Measurements from ENCODE around the gene STIMATE. TPM values are rescaled to one million over a fixed set of nuclear protein-coding genes. Genes with fewer than 3 reads are reported as not detected.

STIMATE gene
- total RNA-seq, 4 donors from 2014 or later, result 15.0 to 22.1 (median 18.7) TPM

DNA sequence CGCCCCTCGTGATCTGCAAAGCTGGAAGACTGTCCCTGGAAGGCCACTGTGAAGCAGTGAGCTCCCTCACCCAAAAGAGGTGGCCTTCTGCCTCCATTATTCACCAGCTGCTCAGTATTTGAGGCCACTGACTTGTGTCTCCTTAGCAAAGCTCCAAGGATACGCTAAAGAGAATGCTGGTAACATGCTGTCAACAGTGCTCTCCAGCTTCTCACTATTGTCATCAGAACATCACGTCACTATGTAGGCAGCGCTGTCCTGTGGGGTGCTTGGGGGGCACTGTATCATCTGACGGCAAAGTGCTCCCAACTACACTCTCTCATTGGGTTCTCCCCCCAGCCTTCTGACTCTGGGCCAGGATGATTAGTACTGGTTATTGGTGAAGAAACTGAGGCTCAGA, 81.1 kb downstream of the STIMATE start:
- DNase-seq, result no peak
- intact Hi-C loops (cut with DNase I), result no loop called here

DNA sequence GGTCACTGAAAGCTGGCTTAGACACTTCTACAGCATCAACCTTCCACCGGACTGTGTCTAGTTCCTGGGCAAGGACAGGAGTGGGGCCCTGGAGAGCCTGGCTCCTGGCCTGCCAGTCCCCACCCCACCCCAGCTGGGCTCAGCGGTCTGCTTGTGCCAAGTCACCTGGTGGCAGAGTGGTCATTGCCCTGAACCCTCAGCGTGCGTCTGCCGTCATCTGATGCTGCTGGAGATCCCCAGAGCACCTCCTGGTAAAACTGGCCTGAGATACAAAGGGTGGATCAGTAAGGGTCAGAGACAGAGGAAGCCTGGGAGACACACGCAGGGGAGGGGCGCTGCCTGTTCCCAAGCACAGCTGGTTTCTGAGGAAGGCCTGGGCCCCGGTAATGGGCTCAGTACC, 83.5 kb downstream of the STIMATE start:
- 90 to 93% methylated on average over 5 to 8 of the region's 8 CpGs for WGBS, 2 donors
- Histone ChIP-seq H3K4me1 (no peaks in the 10 kb centered on the region), H3K9me3 (no peaks in the 10 kb centered on the region), H3K27ac (no peak overlapping the region), H3K27me3 (no peaks in the 10 kb centered on the region), H3K4me3 (replicated peaks in 1 of 3) (no peak overlapping the region), H3K36me3 (no peaks in the 10 kb centered on the region)
- intact Hi-C loops (cut with DNase I), result no loop called here
- TF ChIP-seq POLR2A (IDR thresholded peaks at IDR 0.05) (no peak), CTCF (IDR thresholded peaks at IDR 0.05) (no peak)
- DNase-seq, result no peak

More for the DNA sequence above, 81.1 kb downstream of the STIMATE start:
- no peak for TF ChIP-seq CTCF (IDR thresholded peaks at IDR 0.05)
- no peak for TF ChIP-seq POLR2A (IDR thresholded peaks at IDR 0.05)
- 91 to 100% methylated on average over 5 to 6 of the region's 6 CpGs for WGBS, 2 donors
- H3K27ac ChIP-seq, result no peak overlapping the region
- H3K36me3 ChIP-seq, result no peaks in the 10 kb centered on the region
- no peaks in the 10 kb centered on the region for H3K4me1 ChIP-seq
- no peaks in the 10 kb centered on the region for H3K27me3 ChIP-seq
- no peaks in the 10 kb centered on the region for H3K9me3 ChIP-seq
- no peak overlapping the region for H3K4me3 ChIP-seq (replicated peaks in 1 of 3)

GRCh38 chr3:52811452-52812011, 85.8 kb downstream of the STIMATE start:
- H3K4me1 ChIP-seq, result no peaks in the 10 kb centered on the region
- intact Hi-C loops (cut with DNase I), result no loop called here
- TF ChIP-seq POLR2A (IDR thresholded peaks at IDR 0.05) (no peak), CTCF (IDR thresholded peaks at IDR 0.05) (no peak)
- no peak for DNase-seq
- H3K27ac ChIP-seq, result no peak overlapping the region
- H3K36me3 ChIP-seq, result no peaks in the 10 kb centered on the region
- H3K27me3 ChIP-seq, result no peaks in the 10 kb centered on the region
- 82 to 89% methylated on average over 7 of the region's 7 CpGs for WGBS, 2 donors
- H3K4me3 ChIP-seq (replicated peaks in 1 of 3), result no peak overlapping the region
- no peaks in the 10 kb centered on the region for H3K9me3 ChIP-seq

DNA sequence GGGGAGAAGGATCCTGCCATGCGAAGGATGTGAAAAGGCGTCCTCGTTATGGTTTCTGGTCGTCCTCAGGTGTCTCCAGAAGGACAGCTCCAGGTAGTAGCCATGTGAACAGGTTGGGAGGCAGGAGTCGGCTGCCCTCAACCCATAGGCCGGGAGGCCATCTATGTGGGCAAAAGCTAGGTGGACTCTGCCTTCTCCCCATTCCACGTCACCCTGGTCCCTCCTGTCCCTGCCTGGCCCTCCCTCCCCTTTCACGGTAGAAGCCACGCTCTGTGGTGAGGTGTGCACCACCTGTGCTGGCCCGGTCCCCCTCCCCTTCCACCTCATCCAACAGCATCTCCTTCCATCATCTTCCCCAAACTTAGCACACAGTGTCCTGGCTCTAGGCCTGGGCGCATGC, 86.4 kb downstream of the STIMATE start:
- Histone ChIP-seq H3K27ac (no peak overlapping the region), H3K36me3 (no peaks in the 10 kb centered on the region), H3K27me3 (no peaks in the 10 kb centered on the region), H3K4me3 (replicated peaks in 1 of 3) (no peak overlapping the region), H3K9me3 (no peaks in the 10 kb centered on the region), H3K4me1 (no peaks in the 10 kb centered on the region)
- intact Hi-C loops (cut with DNase I), result no loop called here
- TF ChIP-seq CTCF (IDR thresholded peaks at IDR 0.05) (no peak), POLR2A (IDR thresholded peaks at IDR 0.05) (no peak)
- WGBS, 2 donors, result 89 to 94% methylated on average over 11 of the region's 11 CpGs
- no peak for DNase-seq

DNA sequence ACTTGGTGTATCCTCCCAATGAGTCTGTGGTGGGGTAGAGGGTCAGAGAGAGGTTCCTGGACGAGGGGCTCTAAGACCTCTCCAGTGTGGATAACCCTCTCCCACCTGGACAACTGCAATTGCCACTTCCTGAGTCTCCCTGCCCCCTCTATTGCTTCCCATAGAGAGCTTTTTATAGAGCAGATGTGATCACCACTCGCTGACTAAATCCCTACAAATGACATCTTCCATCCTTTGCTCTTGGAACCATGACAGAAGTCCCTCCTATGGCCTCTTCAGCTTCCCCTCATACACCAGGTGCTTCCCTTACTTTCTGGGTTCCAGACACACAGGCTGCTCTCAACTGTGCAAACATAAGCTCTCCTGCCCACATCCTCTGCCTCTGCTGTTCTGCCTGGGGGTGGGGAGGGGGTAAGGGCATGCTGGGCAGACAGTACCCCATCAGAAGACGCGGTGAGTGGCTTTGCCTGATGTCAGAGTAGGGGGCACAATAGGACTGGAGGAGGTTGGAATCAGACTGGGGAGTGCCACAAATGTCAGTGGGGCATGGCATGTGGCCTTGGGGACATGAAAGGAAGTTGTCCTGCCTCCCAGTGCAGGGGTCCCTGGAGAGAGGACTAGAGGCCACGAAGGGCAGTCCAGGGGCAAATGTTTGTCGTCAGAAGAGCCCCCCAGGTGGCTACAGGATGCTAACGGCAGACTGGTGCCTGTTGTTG, 87.5 kb downstream of the STIMATE start:
- no peaks in the 10 kb centered on the region for H3K9me3 ChIP-seq
- no peak for DNase-seq
- TF ChIP-seq POLR2A (IDR thresholded peaks at IDR 0.05) (no peak), CTCF (IDR thresholded peaks at IDR 0.05) (no peak)
- WGBS, 2 donors, result 45 to 56% methylated on average over 7 of the region's 7 CpGs
- no peaks in the 10 kb centered on the region for H3K36me3 ChIP-seq
- H3K4me3 ChIP-seq (replicated peaks in 1 of 3), result no peak overlapping the region
- no peaks in the 10 kb centered on the region for H3K27me3 ChIP-seq
- intact Hi-C loops (cut with DNase I), result no loop called here
- H3K27ac ChIP-seq, result no peak overlapping the region
- H3K4me1 ChIP-seq, result no peaks in the 10 kb centered on the region
